Retinal pigment epithelial cell (primary cell): ENCODE data around the gene SLC25A48.

Experiments used
- DNase-seq: peaks from one replicate; pipeline ENCODE4 v3.0.0-alpha.2; 2010; ENCODE audit warnings: low read depth
- H3K4me3 ChIP-seq: 2 replicates; pipeline ENCODE4 v1.5.1; 2011; ENCODE audit warnings: mild to moderate bottlenecking, low read length, control low read depth, moderate library complexity
- TF ChIP-seq, protein P1 (sequence below): conservative IDR thresholded peaks from 2 replicates; pipeline ENCODE4 v1.5.1; 2011; ENCODE audit warnings: low read depth, low read length, control low read depth, inconsistent platforms

The SLC25A48 gene

GRCh38 chr5:135930949-135931295 lies 96.5 kb downstream of the SLC25A48 start:
- TF ChIP-seq, protein P1, sequence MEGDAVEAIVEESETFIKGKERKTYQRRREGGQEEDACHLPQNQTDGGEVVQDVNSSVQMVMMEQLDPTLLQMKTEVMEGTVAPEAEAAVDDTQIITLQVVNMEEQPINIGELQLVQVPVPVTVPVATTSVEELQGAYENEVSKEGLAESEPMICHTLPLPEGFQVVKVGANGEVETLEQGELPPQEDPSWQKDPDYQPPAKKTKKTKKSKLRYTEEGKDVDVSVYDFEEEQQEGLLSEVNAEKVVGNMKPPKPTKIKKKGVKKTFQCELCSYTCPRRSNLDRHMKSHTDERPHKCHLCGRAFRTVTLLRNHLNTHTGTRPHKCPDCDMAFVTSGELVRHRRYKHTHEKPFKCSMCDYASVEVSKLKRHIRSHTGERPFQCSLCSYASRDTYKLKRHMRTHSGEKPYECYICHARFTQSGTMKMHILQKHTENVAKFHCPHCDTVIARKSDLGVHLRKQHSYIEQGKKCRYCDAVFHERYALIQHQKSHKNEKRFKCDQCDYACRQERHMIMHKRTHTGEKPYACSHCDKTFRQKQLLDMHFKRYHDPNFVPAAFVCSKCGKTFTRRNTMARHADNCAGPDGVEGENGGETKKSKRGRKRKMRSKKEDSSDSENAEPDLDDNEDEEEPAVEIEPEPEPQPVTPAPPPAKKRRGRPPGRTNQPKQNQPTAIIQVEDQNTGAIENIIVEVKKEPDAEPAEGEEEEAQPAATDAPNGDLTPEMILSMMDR, result no peak
- H3K4me3 ChIP-seq, result peak overlapping the region; percentile 5
- DNase-seq, result no peak

DNA sequence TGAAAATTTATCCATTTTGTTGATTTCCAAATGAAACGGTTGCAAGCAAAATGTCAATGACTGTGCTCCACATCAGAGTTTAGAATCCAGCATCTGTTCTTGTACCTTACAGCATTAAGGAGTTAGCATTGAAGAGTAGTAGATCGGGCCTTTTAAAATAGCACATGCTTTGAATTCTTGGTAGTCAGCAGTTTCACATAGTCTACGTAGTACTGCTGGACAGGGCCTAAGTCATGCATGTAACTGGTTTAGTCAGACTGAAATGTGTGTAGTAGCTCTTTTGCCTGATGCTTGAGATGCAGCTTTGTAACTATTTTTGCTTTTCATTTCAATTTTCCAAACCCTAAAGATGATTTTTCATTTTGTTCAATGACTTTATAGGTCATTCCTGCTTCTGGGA lies 100.5 kb downstream of the SLC25A48 start:
- DNase-seq, result peak; percentile 40
- TF ChIP-seq, protein P1, result no peak
- H3K4me3 ChIP-seq, result no peak overlapping the region

- no peak for DNase-seq
- no peak overlapping the region for H3K4me3 ChIP-seq
- TF ChIP-seq, protein P1, result no peak
These were observed 102.9 kb downstream of the SLC25A48 start for GRCh38 chr5:135937245-135937911.
